Dermis microvascular lymphatic vessel endothelial cell (primary cell): ENCODE results near the gene EYA4. TPM values are rescaled to one million over a fixed set of nuclear protein-coding genes. Genes with fewer than 3 reads are reported as not detected.

ENCODE experiments used
- DNase-seq, 2 donors: peaks; one replicate each; pipeline versions ENCODE4 v3.0.0 to v3.0.0-alpha.2; 2010; ENCODE audit warnings: low read depth in 2 of 2
- total RNA-seq: library from RNA; depleted of rRNA; stranded (reverse); fragments of >200 nt; gene quantifications from 2 replicates; pipeline ENCODE4 v1.2.1, GENCODE V29; 2014

Gene EYA4
- total RNA-seq, 1 donor from 2014 or later: 0.51 TPM

DNA sequence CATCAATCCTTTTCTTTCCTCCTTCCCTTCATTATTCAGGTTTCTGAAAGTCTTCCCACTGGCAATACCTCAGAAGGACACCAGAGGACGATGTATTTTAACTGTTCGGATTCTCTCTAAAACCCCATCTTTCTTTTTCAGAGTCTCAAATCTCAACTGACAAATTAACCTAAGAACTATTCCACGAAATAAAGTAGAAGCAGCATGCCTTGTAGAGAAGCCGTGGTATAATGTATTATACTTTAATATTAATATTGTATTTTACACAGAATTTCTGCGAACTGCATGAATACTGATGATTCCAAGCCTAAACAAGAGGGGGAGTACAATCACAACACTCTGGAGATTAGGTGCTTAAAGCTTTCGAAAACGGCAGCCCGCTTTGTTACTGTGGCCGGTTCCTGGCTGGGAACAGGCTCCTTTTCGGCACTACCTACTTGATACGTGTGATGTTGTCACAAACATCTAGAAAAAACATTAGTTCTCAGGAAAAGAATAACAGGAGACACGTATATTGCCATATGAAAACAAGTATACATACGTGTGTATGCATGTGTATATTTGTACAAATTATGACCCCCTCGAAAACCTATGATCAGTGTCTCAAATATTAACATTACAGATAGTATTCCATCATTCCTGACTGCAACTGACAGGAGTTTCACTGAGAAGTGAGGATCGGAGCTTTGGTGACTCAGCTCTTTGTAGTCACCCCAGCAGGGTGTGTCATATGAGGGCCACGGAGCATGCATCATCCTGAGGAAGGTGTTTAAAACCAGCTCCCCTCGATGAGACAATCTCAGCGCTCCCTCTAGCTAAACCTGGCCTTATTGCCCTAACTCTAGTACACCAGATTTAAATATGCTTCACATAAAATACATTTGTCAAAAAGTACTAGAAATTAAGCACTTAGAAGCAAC, 328.1 kb downstream of the EYA4 start:
- peak; percentile 16 to 58 for DNase-seq

- no peak for DNase-seq
These were observed 330.5 kb downstream of the EYA4 start for GRCh38 chr6:133571681-133572080.

GRCh38 chr6:133577851-133578250, 336.7 kb downstream of the EYA4 start:
- no peak for DNase-seq
